H1 (cell line): ENCODE data around the gene RAVER2. TPM values are rescaled to one million over a fixed set of nuclear protein-coding genes. Genes with fewer than 3 reads are reported as not detected.

ENCODE experiments used
- BACH1 ChIP-seq: IDR thresholded peaks from 2 replicates; pipeline ENCODE4 v1.6.1; 2012; ENCODE audit warnings: low read length, improper control_type of control experiment
- JUN ChIP-seq: IDR thresholded peaks from 2 replicates; pipeline ENCODE4 v1.6.1; 2011; ENCODE audit warnings: low read depth, mild to moderate bottlenecking, improper control_type of control experiment, low read length
- JUND ChIP-seq: IDR thresholded peaks from 2 replicates; pipeline ENCODE4 v1.6.1; 2011; ENCODE audit warnings: mild to moderate bottlenecking, improper control_type of control experiment, low read length
- polyA plus RNA-seq, 7 experiments: library from polyadenylated mRNA; depleted of rRNA in 3 of 7; stranded (reverse) in 5 of 7; unstranded in 2 of 7; fragments of >200 nt in 5 of 7; fragments of 200-250 nt in 2 of 7; gene quantifications; 1 replicate in 5 of 7; 2 replicates in 1 of 7; 4 replicates in 1 of 7; pipeline versions ENCODE4 v1.2.1 to v1.2.3, GENCODE V29; 2011 to 2013; ENCODE audit warnings: missing spikeins in 2 of 7, mixed read lengths in 2 of 7
- total RNA-seq: library from RNA; stranded (reverse); fragmentation: NEBNext Ultra II Directional; extraction: Animal tissue kit (Norgen Biotek cat#: 25700); gene quantifications from 2 replicates; pipeline ENCODE4 v1.2.1, GENCODE V29; 2021
- TF ChIP-seq, protein P1 (sequence below): fragments of 300-600 bp; sonication (generic); IDR thresholded peaks from 2 replicates; pipeline ENCODE4 v1.7.1; 2012; ENCODE audit warnings: low read length, moderate library complexity, mild to moderate bottlenecking, inconsistent platforms; ENCODE audit not compliant: insufficient replicate concordance

RAVER2 gene
- total and polyA plus RNA-seq, 2 of the 8 experiments (the other 6 are each of a cell fraction or from before 2014, with no cell fraction given): 10.5 to 19.5 TPM

DNA sequence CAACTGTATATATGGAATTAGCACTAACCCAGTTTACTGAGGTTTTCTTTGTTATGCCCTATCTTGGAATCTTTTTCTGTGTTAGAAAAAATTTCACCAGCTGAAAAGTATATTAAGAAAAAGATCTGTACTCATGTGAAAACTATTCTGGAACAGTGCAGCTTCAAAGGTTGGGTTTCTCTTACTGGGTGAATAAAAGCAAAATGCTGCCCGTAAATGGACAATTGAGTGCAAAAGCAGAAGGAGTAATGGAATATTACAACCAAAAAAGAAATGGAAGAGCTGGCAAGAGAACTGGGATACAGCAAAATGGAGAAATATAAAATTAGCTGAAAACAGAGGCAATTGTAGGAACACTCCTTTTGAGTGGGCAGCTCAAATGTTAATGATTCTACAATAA, 17.0 kb upstream of the RAVER2 start (continued):
- TF ChIP-seq, protein P1, sequence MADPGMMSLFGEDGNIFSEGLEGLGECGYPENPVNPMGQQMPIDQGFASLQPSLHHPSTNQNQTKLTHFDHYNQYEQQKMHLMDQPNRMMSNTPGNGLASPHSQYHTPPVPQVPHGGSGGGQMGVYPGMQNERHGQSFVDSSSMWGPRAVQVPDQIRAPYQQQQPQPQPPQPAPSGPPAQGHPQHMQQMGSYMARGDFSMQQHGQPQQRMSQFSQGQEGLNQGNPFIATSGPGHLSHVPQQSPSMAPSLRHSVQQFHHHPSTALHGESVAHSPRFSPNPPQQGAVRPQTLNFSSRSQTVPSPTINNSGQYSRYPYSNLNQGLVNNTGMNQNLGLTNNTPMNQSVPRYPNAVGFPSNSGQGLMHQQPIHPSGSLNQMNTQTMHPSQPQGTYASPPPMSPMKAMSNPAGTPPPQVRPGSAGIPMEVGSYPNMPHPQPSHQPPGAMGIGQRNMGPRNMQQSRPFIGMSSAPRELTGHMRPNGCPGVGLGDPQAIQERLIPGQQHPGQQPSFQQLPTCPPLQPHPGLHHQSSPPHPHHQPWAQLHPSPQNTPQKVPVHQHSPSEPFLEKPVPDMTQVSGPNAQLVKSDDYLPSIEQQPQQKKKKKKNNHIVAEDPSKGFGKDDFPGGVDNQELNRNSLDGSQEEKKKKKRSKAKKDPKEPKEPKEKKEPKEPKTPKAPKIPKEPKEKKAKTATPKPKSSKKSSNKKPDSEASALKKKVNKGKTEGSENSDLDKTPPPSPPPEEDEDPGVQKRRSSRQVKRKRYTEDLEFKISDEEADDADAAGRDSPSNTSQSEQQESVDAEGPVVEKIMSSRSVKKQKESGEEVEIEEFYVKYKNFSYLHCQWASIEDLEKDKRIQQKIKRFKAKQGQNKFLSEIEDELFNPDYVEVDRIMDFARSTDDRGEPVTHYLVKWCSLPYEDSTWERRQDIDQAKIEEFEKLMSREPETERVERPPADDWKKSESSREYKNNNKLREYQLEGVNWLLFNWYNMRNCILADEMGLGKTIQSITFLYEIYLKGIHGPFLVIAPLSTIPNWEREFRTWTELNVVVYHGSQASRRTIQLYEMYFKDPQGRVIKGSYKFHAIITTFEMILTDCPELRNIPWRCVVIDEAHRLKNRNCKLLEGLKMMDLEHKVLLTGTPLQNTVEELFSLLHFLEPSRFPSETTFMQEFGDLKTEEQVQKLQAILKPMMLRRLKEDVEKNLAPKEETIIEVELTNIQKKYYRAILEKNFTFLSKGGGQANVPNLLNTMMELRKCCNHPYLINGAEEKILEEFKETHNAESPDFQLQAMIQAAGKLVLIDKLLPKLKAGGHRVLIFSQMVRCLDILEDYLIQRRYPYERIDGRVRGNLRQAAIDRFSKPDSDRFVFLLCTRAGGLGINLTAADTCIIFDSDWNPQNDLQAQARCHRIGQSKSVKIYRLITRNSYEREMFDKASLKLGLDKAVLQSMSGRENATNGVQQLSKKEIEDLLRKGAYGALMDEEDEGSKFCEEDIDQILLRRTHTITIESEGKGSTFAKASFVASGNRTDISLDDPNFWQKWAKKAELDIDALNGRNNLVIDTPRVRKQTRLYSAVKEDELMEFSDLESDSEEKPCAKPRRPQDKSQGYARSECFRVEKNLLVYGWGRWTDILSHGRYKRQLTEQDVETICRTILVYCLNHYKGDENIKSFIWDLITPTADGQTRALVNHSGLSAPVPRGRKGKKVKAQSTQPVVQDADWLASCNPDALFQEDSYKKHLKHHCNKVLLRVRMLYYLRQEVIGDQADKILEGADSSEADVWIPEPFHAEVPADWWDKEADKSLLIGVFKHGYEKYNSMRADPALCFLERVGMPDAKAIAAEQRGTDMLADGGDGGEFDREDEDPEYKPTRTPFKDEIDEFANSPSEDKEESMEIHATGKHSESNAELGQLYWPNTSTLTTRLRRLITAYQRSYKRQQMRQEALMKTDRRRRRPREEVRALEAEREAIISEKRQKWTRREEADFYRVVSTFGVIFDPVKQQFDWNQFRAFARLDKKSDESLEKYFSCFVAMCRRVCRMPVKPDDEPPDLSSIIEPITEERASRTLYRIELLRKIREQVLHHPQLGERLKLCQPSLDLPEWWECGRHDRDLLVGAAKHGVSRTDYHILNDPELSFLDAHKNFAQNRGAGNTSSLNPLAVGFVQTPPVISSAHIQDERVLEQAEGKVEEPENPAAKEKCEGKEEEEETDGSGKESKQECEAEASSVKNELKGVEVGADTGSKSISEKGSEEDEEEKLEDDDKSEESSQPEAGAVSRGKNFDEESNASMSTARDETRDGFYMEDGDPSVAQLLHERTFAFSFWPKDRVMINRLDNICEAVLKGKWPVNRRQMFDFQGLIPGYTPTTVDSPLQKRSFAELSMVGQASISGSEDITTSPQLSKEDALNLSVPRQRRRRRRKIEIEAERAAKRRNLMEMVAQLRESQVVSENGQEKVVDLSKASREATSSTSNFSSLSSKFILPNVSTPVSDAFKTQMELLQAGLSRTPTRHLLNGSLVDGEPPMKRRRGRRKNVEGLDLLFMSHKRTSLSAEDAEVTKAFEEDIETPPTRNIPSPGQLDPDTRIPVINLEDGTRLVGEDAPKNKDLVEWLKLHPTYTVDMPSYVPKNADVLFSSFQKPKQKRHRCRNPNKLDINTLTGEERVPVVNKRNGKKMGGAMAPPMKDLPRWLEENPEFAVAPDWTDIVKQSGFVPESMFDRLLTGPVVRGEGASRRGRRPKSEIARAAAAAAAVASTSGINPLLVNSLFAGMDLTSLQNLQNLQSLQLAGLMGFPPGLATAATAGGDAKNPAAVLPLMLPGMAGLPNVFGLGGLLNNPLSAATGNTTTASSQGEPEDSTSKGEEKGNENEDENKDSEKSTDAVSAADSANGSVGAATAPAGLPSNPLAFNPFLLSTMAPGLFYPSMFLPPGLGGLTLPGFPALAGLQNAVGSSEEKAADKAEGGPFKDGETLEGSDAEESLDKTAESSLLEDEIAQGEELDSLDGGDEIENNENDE: no peak
- no peak for TF ChIP-seq JUN
- no peak for TF ChIP-seq JUND
- no peak for TF ChIP-seq BACH1
